Measurements from ENCODE around the gene ELOA2.
A peak's percentile ranks its signal among the peaks of the same experiment; 100 is the strongest.
"Not testable (repeated sequence)": the region's sequence is repeated elsewhere in the genome, so short reads cannot be mapped to it uniquely, and the experiment has no call there.

The ELOA2 gene

GRCh38 chr18:47035156-47035671 lies at the start of gene ELOA2:
Gene ELOA2, minus strand, starts transcription at chr18:47035621. Its CDS starts 357 bp downstream, at chr18:47035264.
- no peak for DNase-seq (ENCODE audit: low spot score)

GRCh38 chr18:47081578-47081977 lies 46.2 kb upstream of the ELOA2 start:
- DNase-seq (ENCODE audit: low spot score), result no peak

- DNase-seq (ENCODE audit: low spot score), result no peak
Observed at GRCh38 chr18:47080872-47081271, 45.5 kb upstream of the ELOA2 start.

GRCh38 chr18:47077111-47077510 lies 41.7 kb upstream of the ELOA2 start:
- no peak for DNase-seq (ENCODE audit: low spot score)

GRCh38 chr18:47075098-47075883 lies 39.9 kb upstream of the ELOA2 start:
- DNase-seq (ENCODE audit: low spot score), result no peak

- no peak for DNase-seq (ENCODE audit: low spot score)
Observed at GRCh38 chr18:47067648-47068047, 32.2 kb upstream of the ELOA2 start.

- DNase-seq (ENCODE audit: low spot score), result no peak
Observed at GRCh38 chr18:47063096-47063495, 27.7 kb upstream of the ELOA2 start.

- DNase-seq (ENCODE audit: low spot score), result no peak
Observed at GRCh38 chr18:47062471-47062870, 27.1 kb upstream of the ELOA2 start.

GRCh38 chr18:47054369-47054768 lies 18.9 kb upstream of the ELOA2 start:
- DNase-seq (ENCODE audit: low spot score), result no peak

- peak; percentile 60 for DNase-seq (ENCODE audit: low spot score)
Observed at GRCh38 chr18:47050468-47050867, 15.0 kb upstream of the ELOA2 start.

- no peak for DNase-seq (ENCODE audit: low spot score)
Observed at GRCh38 chr18:47040982-47041381, 5.6 kb upstream of the ELOA2 start.

- no peak for DNase-seq (ENCODE audit: low spot score)
Observed at GRCh38 chr18:47036927-47037578, 1.6 kb upstream of the ELOA2 start.

GRCh38 chr18:47036298-47036874 lies 965 bp upstream of the ELOA2 start:
- peak; percentile 60 for DNase-seq (ENCODE audit: low spot score)

- DNase-seq (ENCODE audit: low spot score), result not testable (repeated sequence)
Observed at GRCh38 chr18:47034591-47034990, 830 bp downstream of the ELOA2 start.

- DNase-seq (ENCODE audit: low spot score), result no peak
Observed at GRCh38 chr18:47032945-47033344, 2.5 kb downstream of the ELOA2 start.

GRCh38 chr18:47030887-47031286 lies 4.5 kb downstream of the ELOA2 start:
- DNase-seq (ENCODE audit: low spot score), result not testable (repeated sequence)

- not testable (repeated sequence) for DNase-seq (ENCODE audit: low spot score)
Observed at GRCh38 chr18:47029684-47030353, 5.6 kb downstream of the ELOA2 start.

- DNase-seq (ENCODE audit: low spot score), result not testable (repeated sequence)
Observed at GRCh38 chr18:47028738-47029137, 6.7 kb downstream of the ELOA2 start.

- not testable (repeated sequence) for DNase-seq (ENCODE audit: low spot score)
Observed at GRCh38 chr18:47025557-47026174, 9.8 kb downstream of the ELOA2 start.

- not testable (repeated sequence) for DNase-seq (ENCODE audit: low spot score)
Observed at GRCh38 chr18:47023769-47024465, 11.5 kb downstream of the ELOA2 start.

GRCh38 chr18:47022821-47023220 lies 12.6 kb downstream of the ELOA2 start:
- DNase-seq (ENCODE audit: low spot score), result not testable (repeated sequence)
